ENCODE results near the gene GNG2. TPM values are rescaled to one million over a fixed set of nuclear protein-coding genes. Genes with fewer than 3 reads are reported as not detected.

Gene GNG2
- total RNA-seq, 1 experiment from 2014 or later: 0.33 TPM

DNA sequence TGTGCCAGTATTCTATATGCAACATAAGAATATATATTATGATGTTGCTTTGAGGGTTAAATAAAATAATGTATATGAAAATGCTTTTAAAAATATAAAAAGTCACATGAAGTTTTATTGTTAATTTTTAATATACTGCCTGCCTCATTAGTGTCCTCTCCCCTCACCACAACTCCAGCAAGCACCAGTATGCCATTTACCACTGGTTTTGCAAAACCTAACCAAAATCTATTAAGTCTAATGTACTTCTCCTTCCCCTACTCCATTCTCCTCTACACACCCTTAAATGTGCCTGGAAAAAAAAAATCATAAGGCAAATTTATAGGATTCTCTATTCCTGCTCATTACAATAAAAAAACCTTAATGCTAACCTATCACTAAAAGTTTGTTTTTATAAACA is 24.0 kb upstream of the GNG2 start:
- intact Hi-C loops (cut with micrococcal nuclease; ENCODE audit: unreplicated experiment): no loop called here
- CTCF ChIA-PET: no interaction called here
- no peak for TF ChIP-seq EZH2 (IDR thresholded peaks at IDR 0.05; ENCODE audit: low read depth)
- TF ChIP-seq, protein P1, sequence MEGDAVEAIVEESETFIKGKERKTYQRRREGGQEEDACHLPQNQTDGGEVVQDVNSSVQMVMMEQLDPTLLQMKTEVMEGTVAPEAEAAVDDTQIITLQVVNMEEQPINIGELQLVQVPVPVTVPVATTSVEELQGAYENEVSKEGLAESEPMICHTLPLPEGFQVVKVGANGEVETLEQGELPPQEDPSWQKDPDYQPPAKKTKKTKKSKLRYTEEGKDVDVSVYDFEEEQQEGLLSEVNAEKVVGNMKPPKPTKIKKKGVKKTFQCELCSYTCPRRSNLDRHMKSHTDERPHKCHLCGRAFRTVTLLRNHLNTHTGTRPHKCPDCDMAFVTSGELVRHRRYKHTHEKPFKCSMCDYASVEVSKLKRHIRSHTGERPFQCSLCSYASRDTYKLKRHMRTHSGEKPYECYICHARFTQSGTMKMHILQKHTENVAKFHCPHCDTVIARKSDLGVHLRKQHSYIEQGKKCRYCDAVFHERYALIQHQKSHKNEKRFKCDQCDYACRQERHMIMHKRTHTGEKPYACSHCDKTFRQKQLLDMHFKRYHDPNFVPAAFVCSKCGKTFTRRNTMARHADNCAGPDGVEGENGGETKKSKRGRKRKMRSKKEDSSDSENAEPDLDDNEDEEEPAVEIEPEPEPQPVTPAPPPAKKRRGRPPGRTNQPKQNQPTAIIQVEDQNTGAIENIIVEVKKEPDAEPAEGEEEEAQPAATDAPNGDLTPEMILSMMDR (conservative IDR thresholded peaks at IDR 0.05): no peak

DNA sequence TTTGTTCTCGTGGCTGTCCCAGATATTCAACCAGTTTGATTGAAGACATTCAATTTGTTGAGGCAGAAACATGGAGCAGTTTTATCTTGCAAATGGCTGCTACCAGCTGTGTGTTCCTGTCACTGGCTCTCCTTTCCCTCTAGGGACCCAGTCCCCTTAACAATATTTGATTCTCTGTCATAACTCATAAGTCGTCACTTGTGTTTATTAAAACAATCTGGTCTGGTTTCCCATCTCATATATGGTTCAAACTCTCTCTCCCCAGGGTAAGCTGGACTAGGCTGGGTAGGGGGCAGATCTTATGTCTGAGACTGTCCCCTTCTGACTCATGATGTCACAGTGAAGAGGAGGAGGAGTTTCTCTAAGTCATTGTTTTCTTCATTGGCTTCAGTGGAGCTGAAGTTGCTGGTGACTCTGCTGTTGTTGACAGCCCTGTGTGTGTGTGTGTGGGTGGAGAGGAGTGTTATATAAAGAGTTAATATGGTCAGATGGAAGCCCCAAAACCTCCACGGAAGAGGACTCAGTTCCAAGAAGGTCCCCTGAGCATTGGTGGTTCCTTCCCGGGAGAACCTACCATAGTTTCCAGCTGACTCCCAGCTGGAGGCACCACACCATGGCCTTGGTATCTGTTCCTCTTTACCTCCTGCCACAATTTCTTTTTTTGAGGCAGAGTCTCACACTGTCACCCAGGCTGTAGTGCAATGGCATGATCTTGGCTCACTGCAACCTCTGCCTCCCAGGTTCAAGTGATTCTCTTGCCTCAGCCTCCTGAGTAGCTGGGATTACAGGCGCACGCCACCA is 16.1 kb upstream of the GNG2 start:
- intact Hi-C loops (cut with micrococcal nuclease; ENCODE audit: unreplicated experiment): no loop called here
- CTCF ChIA-PET: no interaction called here
- no peaks in the 10 kb centered on the region for H3K9me2 ChIP-seq (ENCODE audit: insufficient read depth)
- peaks cover 6% of the 10 kb centered on the region; the same call in 1 of the 2 replicates for H3K4me1 ChIP-seq (replicated peaks; ENCODE audit: insufficient read depth)
- no peaks in the 10 kb centered on the region for H3K27me3 ChIP-seq (ENCODE audit: insufficient read depth, low read depth)
- H3K4me2 ChIP-seq: no peak overlapping the region
- DNase-seq: no peak
- H3K79me2 ChIP-seq (ENCODE audit: low read depth): no peaks in the 10 kb centered on the region
- no TSS peak for BruUV-seq (replicated peaks)
- no peaks in the 10 kb centered on the region for H3F3A ChIP-seq (ENCODE audit: insufficient read depth, low read depth)
- TF ChIP-seq, protein P1 (conservative IDR thresholded peaks at IDR 0.05): no peak
- TF ChIP-seq EZH2 (IDR thresholded peaks at IDR 0.05; ENCODE audit: low read depth): no peak
- H3K27ac ChIP-seq: no peak overlapping the region
- no peak overlapping the region for H3K4me3 ChIP-seq
- H3K9me3 ChIP-seq (ENCODE audit: insufficient read depth, low read depth): no peaks in the 10 kb centered on the region
- no peaks in the 10 kb centered on the region for H3K36me3 ChIP-seq (ENCODE audit: low read depth)
- POLR2A ChIA-PET (ENCODE audit: unreplicated experiment): no interaction called here
- H4K20me1 ChIP-seq (ENCODE audit: insufficient read depth): no peaks in the 10 kb centered on the region
- no peak overlapping the region for H2AFZ ChIP-seq

More for the DNA sequence above, 24.0 kb upstream of the GNG2 start:
- Histone ChIP-seq H3K79me2 (ENCODE audit: low read depth) (no peaks in the 10 kb centered on the region), H3K9me2 (ENCODE audit: insufficient read depth) (no peaks in the 10 kb centered on the region), H3K27ac (no peak overlapping the region), H4K20me1 (ENCODE audit: insufficient read depth) (no peaks in the 10 kb centered on the region), H3K36me3 (ENCODE audit: low read depth) (no peaks in the 10 kb centered on the region), H3K4me3 (no peak overlapping the region), H2AFZ (no peak overlapping the region), H3K4me1 (replicated peaks; ENCODE audit: insufficient read depth) (peaks cover 16% of the 10 kb centered on the region), H3K9me3 (ENCODE audit: insufficient read depth, low read depth) (no peaks in the 10 kb centered on the region; the same call in 1 of the 2 replicates), H3K27me3 (ENCODE audit: insufficient read depth, low read depth) (no peaks in the 10 kb centered on the region), H3F3A (ENCODE audit: insufficient read depth, low read depth) (no peaks in the 10 kb centered on the region), H3K4me2 (no peak overlapping the region)
- BruUV-seq (replicated peaks): no TSS peak
- DNase-seq: no peak
- POLR2A ChIA-PET (ENCODE audit: unreplicated experiment): no interaction called here

DNA sequence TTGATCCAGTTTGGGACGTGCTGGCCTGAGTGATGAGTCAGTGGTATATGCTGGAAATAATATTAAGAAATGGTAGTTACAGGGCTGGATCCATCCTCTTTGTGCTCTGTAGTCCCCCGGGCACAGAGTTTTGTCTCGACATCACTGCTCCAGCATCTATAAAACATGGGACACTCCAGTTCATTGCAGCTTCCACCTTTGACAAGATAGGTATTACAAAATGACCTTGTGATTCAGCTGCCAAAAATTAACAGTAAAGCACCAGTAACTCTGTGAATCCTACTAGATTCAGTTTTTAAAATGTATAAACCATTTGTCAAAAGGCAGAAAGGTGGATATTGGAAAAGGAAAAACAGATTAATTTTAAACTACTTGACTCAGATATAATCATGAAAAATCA is 14.6 kb upstream of the GNG2 start:
- no peak for TF ChIP-seq EZH2 (IDR thresholded peaks at IDR 0.05; ENCODE audit: low read depth)
- TF ChIP-seq, protein P1 (conservative IDR thresholded peaks at IDR 0.05): no peak
- H3K9me3 ChIP-seq (ENCODE audit: insufficient read depth, low read depth): no peaks in the 10 kb centered on the region
- H4K20me1 ChIP-seq (ENCODE audit: insufficient read depth): no peaks in the 10 kb centered on the region
- peaks cover 6% of the 10 kb centered on the region; the same call in 1 of the 2 replicates for H3K4me1 ChIP-seq (replicated peaks; ENCODE audit: insufficient read depth)
- no peak overlapping the region for H2AFZ ChIP-seq
- no peak overlapping the region for H3K4me2 ChIP-seq
- H3K9me2 ChIP-seq (ENCODE audit: insufficient read depth): no peaks in the 10 kb centered on the region
- no peaks in the 10 kb centered on the region for H3K36me3 ChIP-seq (ENCODE audit: low read depth)
- no peak overlapping the region for H3K4me3 ChIP-seq
- H3F3A ChIP-seq (ENCODE audit: insufficient read depth, low read depth): no peaks in the 10 kb centered on the region
- H3K27me3 ChIP-seq (ENCODE audit: insufficient read depth, low read depth): no peaks in the 10 kb centered on the region
- ChIA-PET POLR2A (ENCODE audit: unreplicated experiment) (interaction anchor here (0.6 kb wide), 1 partner anchor 1249 kb away, joined by 7 read pairs; no protein-coding TSS in a partner anchor), CTCF (no interaction called here)
- no TSS peak for BruUV-seq (replicated peaks)
- no peaks in the 10 kb centered on the region for H3K79me2 ChIP-seq (ENCODE audit: low read depth)
- no peak overlapping the region for H3K27ac ChIP-seq
- DNase-seq: no peak
- intact Hi-C loops (cut with micrococcal nuclease; ENCODE audit: unreplicated experiment): no loop called here

Measured in PC-9 (cell line).